SK-N-SH (cell line): ENCODE data around the gene DHDH.

Experiments
- CTCF ChIP-seq: fragments of 200-600 bp; sonication (generic); IDR thresholded peaks from 2 replicates; pipeline ENCODE4 v1.6.1; 2017; ENCODE audit warnings: antibody characterized with exemption, mild to moderate bottlenecking, moderate library complexity
- RAD21 ChIP-seq: IDR thresholded peaks from 2 replicates; pipeline ENCODE4 v1.6.1; 2012; ENCODE audit warnings: mild to moderate bottlenecking, low read length
- YY1 ChIP-seq: IDR thresholded peaks from 2 replicates; pipeline ENCODE4 v1.4.0; 2012; ENCODE audit warnings: low read depth, mild to moderate bottlenecking

- TF ChIP-seq CTCF (no peak), YY1 (no peak), RAD21 (no peak)
Measured at GRCh38 chr19:48906324-48906723, 27.2 kb upstream of the DHDH start.
